IMR-90 (cell line): ENCODE measurements around the gene PDX1. TPM values are rescaled to one million over a fixed set of nuclear protein-coding genes. Genes with fewer than 3 reads are reported as not detected.

Source experiments
- ATAC-seq: fragments of 200-7000 bp; cut with Tn5 transposase; 2 replicates; pipeline ENCODE4 v1.9.1; 2020; ENCODE audit warnings: low read depth, mild to moderate bottlenecking, moderate library complexity
- BruUV-seq: library from RNA; stranded (reverse); fragments of 400-500 nt; replicated peaks from 2 replicates; lab custom pipeline; 2021; lab: Mats Ljungman, UMichigan
- CTCF ChIA-PET: fragments of 300-600 bp; formaldehyde crosslinking; extraction: SDS; loops from one replicate; lab custom pipeline; 2021; ENCODE audit warnings: antibody characterized with exemption; lab: Yijun Ruan, JAX
- POLR2A ChIA-PET: fragments of 300-600 bp; sonication (Branson Sonifier 250); formaldehyde crosslinking; loops from one replicate; lab custom pipeline; 2022; ENCODE audit warnings: antibody characterized with exemption; ENCODE audit not compliant: unreplicated experiment; lab: Charles Lee
- DNase-seq: peaks from one replicate; pipeline ENCODE4 v3.0.0; 2013
- H2AFZ ChIP-seq: replicated peaks from 2 replicates; pipeline ENCODE3; 2013; ENCODE audit warnings: low read length, mild to moderate bottlenecking; ENCODE audit not compliant: poor library complexity
- H2AK5ac ChIP-seq: 2 replicates; pipeline ENCODE4 v1.6.1; 2013; ENCODE audit warnings: low read depth, low read length, inconsistent platforms
- H2AK9ac ChIP-seq: replicated peaks from 2 replicates; pipeline ENCODE3; 2013; ENCODE audit warnings: mild to moderate bottlenecking, low read depth, low read length, moderate library complexity; ENCODE audit not compliant: poor library complexity
- H2BK120ac ChIP-seq: 2 replicates; pipeline ENCODE4 v1.6.1; 2013; ENCODE audit warnings: low read depth, low read length, inconsistent platforms
- H2BK15ac ChIP-seq: 3 replicates; pipeline ENCODE4 v1.6.1; 2013; ENCODE audit warnings: low read depth, low read length, inconsistent platforms
- H2BK20ac ChIP-seq: 2 replicates; pipeline ENCODE4 v1.6.1; 2013; ENCODE audit warnings: low read depth, mild to moderate bottlenecking, inconsistent platforms, low read length, moderate library complexity
- H2BK5ac ChIP-seq: 2 replicates; pipeline ENCODE4 v1.6.1; 2013; ENCODE audit warnings: mild to moderate bottlenecking, low read depth, low read length, inconsistent platforms; ENCODE audit not compliant: poor library complexity, severe bottlenecking
- H3K14ac ChIP-seq: replicated peaks from 2 replicates; pipeline ENCODE4 v1.6.1; 2013; ENCODE audit warnings: low read depth, low read length, inconsistent platforms
- H3K18ac ChIP-seq: 2 replicates; pipeline ENCODE4 v1.6.1; 2013; ENCODE audit warnings: low read depth, low read length, control low read depth
- H3K23ac ChIP-seq: 2 replicates; pipeline ENCODE4 v1.6.1; 2013; ENCODE audit warnings: low read depth, low read length, inconsistent platforms
- H3K27ac ChIP-seq: 2 replicates; pipeline ENCODE4 v1.5.1; 2013; ENCODE audit warnings: mild to moderate bottlenecking, control low read depth, low read length; ENCODE audit not compliant: insufficient read depth
- H3K27me3 ChIP-seq: 2 replicates; pipeline ENCODE4 v1.6.1; 2013; ENCODE audit warnings: low read length; ENCODE audit not compliant: control insufficient read depth, insufficient read depth
- H3K36me3 ChIP-seq: 2 replicates; pipeline ENCODE4 v1.6.1; 2013; ENCODE audit warnings: low read length, mixed read lengths; ENCODE audit not compliant: control insufficient read depth, insufficient read depth
- H3K4ac ChIP-seq: 2 replicates; pipeline ENCODE4 v1.6.1; 2013; ENCODE audit warnings: low read depth, low read length, inconsistent platforms
- H3K4me1 ChIP-seq: 2 replicates; pipeline ENCODE4 v1.6.1; 2013; ENCODE audit warnings: low read length, mixed read lengths; ENCODE audit not compliant: control insufficient read depth, insufficient read depth
- H3K4me2 ChIP-seq: 2 replicates; pipeline ENCODE4 v1.6.1; 2013; ENCODE audit warnings: low read depth, mild to moderate bottlenecking, control low read depth, low read length, moderate library complexity
- H3K4me3 ChIP-seq: 2 replicates; pipeline ENCODE4 v1.5.1; 2013; ENCODE audit warnings: low read depth, mild to moderate bottlenecking, control low read depth, low read length, moderate library complexity; ENCODE audit not compliant: insufficient read depth
- H3K56ac ChIP-seq: 2 replicates; pipeline ENCODE4 v1.6.1; 2013; ENCODE audit warnings: low read length, inconsistent platforms; ENCODE audit not compliant: insufficient read depth; ENCODE audit errors: extremely low read depth
- H3K79me1 ChIP-seq, 2 experiments: 2 replicates each; pipeline ENCODE4 v1.6.1; 2013; ENCODE audit warnings: low read length in 2 of 2, inconsistent platforms in 1 of 2, low read depth in 1 of 2
- H3K9ac ChIP-seq: 2 replicates; pipeline ENCODE4 v1.6.1; 2013; ENCODE audit warnings: low read depth, low read length, control low read depth
- H3K9me1 ChIP-seq: 2 replicates; pipeline ENCODE4 v1.6.1; 2013; ENCODE audit warnings: low read length, inconsistent platforms; ENCODE audit not compliant: insufficient read depth
- H3K9me3 ChIP-seq: 2 replicates; pipeline ENCODE4 v1.6.1; 2013; ENCODE audit warnings: low read length; ENCODE audit not compliant: control insufficient read depth, insufficient read depth
- H4K20me1 ChIP-seq: 2 replicates; pipeline ENCODE4 v1.6.1; 2013; ENCODE audit warnings: low read length, inconsistent platforms; ENCODE audit not compliant: insufficient read depth
- H4K5ac ChIP-seq: 2 replicates; pipeline ENCODE4 v1.6.1; 2013; ENCODE audit warnings: mild to moderate bottlenecking, low read depth, low read length, control low read depth
- H4K8ac ChIP-seq, 2 experiments: 2 replicates each; pipeline ENCODE4 v1.6.1; 2013; ENCODE audit warnings: low read depth in 2 of 2, low read length in 2 of 2, control low read depth in 1 of 2, inconsistent platforms in 1 of 2
- H4K91ac ChIP-seq: 2 replicates; pipeline ENCODE4 v1.6.1; 2013; ENCODE audit warnings: low read depth, low read length, inconsistent platforms; ENCODE audit not compliant: insufficient read depth
- BHLHE40 ChIP-seq: fragments of 150-350 bp; IDR thresholded peaks from 2 replicates; pipeline ENCODE4 v1.6.1; 2016; ENCODE audit warnings: mild to moderate bottlenecking, low read depth, low read length
- CEBPB ChIP-seq: IDR thresholded peaks from 2 replicates; pipeline ENCODE4 v1.6.1; 2012; ENCODE audit warnings: low read depth, low read length, improper control_type of control experiment
- CHD1 ChIP-seq: IDR thresholded peaks from 2 replicates; pipeline ENCODE4 v1.6.1; 2012; ENCODE audit warnings: low read depth, low read length, improper control_type of control experiment
- MAZ ChIP-seq: IDR thresholded peaks from 2 replicates; pipeline ENCODE4 v1.6.1; 2012; ENCODE audit warnings: low read depth, mild to moderate bottlenecking, low read length, improper control_type of control experiment, moderate library complexity, borderline replicate concordance
- MXI1 ChIP-seq: IDR thresholded peaks from 2 replicates; pipeline ENCODE4 v1.6.1; 2012; ENCODE audit warnings: low read depth, mild to moderate bottlenecking, low read length, moderate library complexity, borderline replicate concordance
- NFE2L2 ChIP-seq: fragments of 150-350 bp; IDR thresholded peaks from 2 replicates; pipeline ENCODE4 v1.6.1; 2016; ENCODE audit warnings: low read depth, mild to moderate bottlenecking, low read length
- POLR2A ChIP-seq: IDR thresholded peaks from 2 replicates; pipeline ENCODE4 v1.6.1; 2012; ENCODE audit warnings: mild to moderate bottlenecking, low read depth, low read length
- RAD21 ChIP-seq: IDR thresholded peaks from 2 replicates; pipeline ENCODE4 v1.6.1; 2012; ENCODE audit warnings: low read length, improper control_type of control experiment
- RCOR1 ChIP-seq: IDR thresholded peaks from 2 replicates; pipeline ENCODE4 v1.6.1; 2012; ENCODE audit warnings: mild to moderate bottlenecking, low read length, improper control_type of control experiment; ENCODE audit not compliant: insufficient replicate concordance
- RFX5 ChIP-seq: IDR thresholded peaks from 2 replicates; pipeline ENCODE4 v1.8.0; 2012; ENCODE audit warnings: low read depth, mild to moderate bottlenecking, low read length, moderate library complexity
- SMC3 ChIP-seq: fragments of 150-350 bp; IDR thresholded peaks from 2 replicates; pipeline ENCODE4 v1.6.1; 2016; ENCODE audit warnings: low read depth, mild to moderate bottlenecking, antibody characterized with exemption, low read length, moderate library complexity
- WGBS, 2 experiments: methylation state at CpG; one replicate each; pipeline versions ENCODE4 v1.1.5 to v1.1.7; 2013; ENCODE audit warnings: missing lambda C conversion rate in 2 of 2; ENCODE audit not compliant: insufficient read length in 1 of 2; ENCODE audit errors: extremely low coverage in 2 of 2; 5-methylcytosine and 5-hydroxymethylcytosine counted together
- dilution Hi-C: fragments of 300-500 bp; cut with HindIII; formaldehyde crosslinking; loops from one replicate; pipeline ENCODE4 v1.14.3; 2018; ENCODE audit warnings: low sequenced_read_pairs; ENCODE audit not compliant: unreplicated experiment
- in situ Hi-C: fragments of 300-500 bp; cut with MboI; formaldehyde crosslinking; loops from 3 replicates; pipeline ENCODE4 v1.14.3; 2019; ENCODE audit warnings: low sequenced_read_pairs, inconsistent platforms, mixed read lengths
- intact Hi-C: fragments of 100-400 bp; cut with micrococcal nuclease; formaldehyde crosslinking; loops from 2 replicates; pipeline ENCODE4 v1.10.0; 2022
- polyA plus RNA-seq, 3 experiments: library from polyadenylated mRNA; depleted of rRNA; stranded (reverse); fragments of >200 nt; gene quantifications; 2 replicates each; pipeline ENCODE4 v1.2.3, GENCODE V29; 2012; ENCODE audit warnings: low replicate concordance in 1 of 3
- total RNA-seq: library from RNA; depleted of rRNA; stranded (reverse); fragments of >200 nt; gene quantifications from 2 replicates; pipeline ENCODE4 v1.2.3, GENCODE V29; 2012

Gene PDX1
- total and polyA plus RNA-seq, 2 of the 4 experiments (the other 2 are of a cell fraction), result not detected

- Histone ChIP-seq H3K4me3 (no peak overlapping the region), H3K56ac (no peak overlapping the region), H2BK15ac (no peak overlapping the region), H3K9me1 (no peaks in the 10 kb centered on the region; the same call in 1 of the 2 replicates), H4K5ac (no peak overlapping the region), H4K91ac (no peak overlapping the region), H3K9me3 (peaks cover 3% of the 10 kb centered on the region; the same call in 1 of the 2 replicates), H2BK5ac (no peak overlapping the region), H3K4me2 (no peak overlapping the region), H3K18ac (no peak overlapping the region), H4K8ac (no peak overlapping the region), H3K27me3 (peaks cover 96% of the 10 kb centered on the region), H3K27ac (no peak overlapping the region), H3K14ac (no peak overlapping the region), H3K23ac (no peak overlapping the region), H4K20me1 (peaks cover 4% of the 10 kb centered on the region), H2AFZ (no peak overlapping the region), H3K36me3 (no peaks in the 10 kb centered on the region), H2AK9ac (no peak overlapping the region), H3K4ac (no peak overlapping the region), H2BK20ac (no peak overlapping the region), H3K4me1 (no peaks in the 10 kb centered on the region), H3K9ac (no peak overlapping the region), H2BK120ac (no peak overlapping the region), H2AK5ac (no peak overlapping the region), H3K79me1 (no peaks in the 10 kb centered on the region)
- no TSS peak for BruUV-seq
- no CpG with 5 or more reads among the region's 2 CpGs for WGBS, 2 experiments
- no peak for DNase-seq
- intact Hi-C loops (no loop called here), in situ Hi-C loops (no loop called here), dilution Hi-C loops (no loop called here)
- CTCF ChIA-PET, result interaction anchor here (0.7 kb wide), 1 partner anchor 1025 kb away, joined by 4 read pairs; no protein-coding TSS in a partner anchor
- POLR2A ChIA-PET, result no interaction called here
- no peak for TF ChIP-seq BHLHE40
- no peak for TF ChIP-seq CHD1
- no peak for TF ChIP-seq RFX5
- TF ChIP-seq RAD21, result no peak
- TF ChIP-seq MXI1, result no peak
- no peak for TF ChIP-seq MAZ
- no peak for TF ChIP-seq CEBPB
- no peak for TF ChIP-seq POLR2A
- no peak for TF ChIP-seq RCOR1
- no peak for TF ChIP-seq SMC3
- TF ChIP-seq NFE2L2, result no peak
- no peak for ATAC-seq
Measured at GRCh38 chr13:27972478-27972820, 52.6 kb downstream of the PDX1 start.
